ENCODE data around the gene TARP.
"Not testable (repeated sequence)": the region's sequence is repeated elsewhere in the genome, so short reads cannot be mapped to it uniquely, and the experiment has no call there.

The TARP gene

GRCh38 chr7:38299275-38299931 lies 26.0 kb upstream of the TARP start:
- no peak for DNase-seq (ENCODE audit: low read depth)

GRCh38 chr7:38296059-38296857 lies 22.8 kb upstream of the TARP start:
- DNase-seq (ENCODE audit: low read depth), result no peak

GRCh38 chr7:38294926-38295325 lies 21.5 kb upstream of the TARP start:
- no peak for DNase-seq (ENCODE audit: low read depth)

GRCh38 chr7:38292442-38292841 lies 19.0 kb upstream of the TARP start:
- no peak for DNase-seq (ENCODE audit: low read depth)

- no peak for DNase-seq (ENCODE audit: low read depth)
Observed at GRCh38 chr7:38291650-38292049, 18.2 kb upstream of the TARP start.

- DNase-seq (ENCODE audit: low read depth), result peak; percentile 51
Observed at GRCh38 chr7:38291117-38291647, 17.7 kb upstream of the TARP start.

- no peak for DNase-seq (ENCODE audit: low read depth)
Observed at GRCh38 chr7:38284553-38284952, 11.1 kb upstream of the TARP start.

- DNase-seq (ENCODE audit: low read depth), result no peak
Observed at GRCh38 chr7:38283809-38284208, 10.4 kb upstream of the TARP start.

GRCh38 chr7:38283107-38283506 lies 9.7 kb upstream of the TARP start:
- peak; percentile 29 for DNase-seq (ENCODE audit: low read depth)

- no peak for DNase-seq (ENCODE audit: low read depth)
Observed at GRCh38 chr7:38282081-38282480, 8.6 kb upstream of the TARP start.

GRCh38 chr7:38281266-38281665 lies 7.8 kb upstream of the TARP start:
- DNase-seq (ENCODE audit: low read depth), result no peak

- DNase-seq (ENCODE audit: low read depth), result no peak
Observed at GRCh38 chr7:38280707-38281106, 7.3 kb upstream of the TARP start.

- DNase-seq (ENCODE audit: low read depth), result no peak
Observed at GRCh38 chr7:38280000-38280399, 6.6 kb upstream of the TARP start.

- no peak for DNase-seq (ENCODE audit: low read depth)
Observed at GRCh38 chr7:38276096-38276877, 2.9 kb upstream of the TARP start.

- no peak for DNase-seq (ENCODE audit: low read depth)
Observed at GRCh38 chr7:38274927-38275620, 1.6 kb upstream of the TARP start.

- DNase-seq (ENCODE audit: low read depth), result no peak
Observed at GRCh38 chr7:38274486-38274885, 1.1 kb upstream of the TARP start.

- DNase-seq (ENCODE audit: low read depth), result not testable (repeated sequence)
Observed at GRCh38 chr7:38270405-38270804, 3.0 kb downstream of the TARP start.

- DNase-seq (ENCODE audit: low read depth), result not testable (repeated sequence)
Observed at GRCh38 chr7:38269704-38270346, 3.6 kb downstream of the TARP start.

- DNase-seq (ENCODE audit: low read depth), result not testable (repeated sequence)
Observed at GRCh38 chr7:38265958-38266357, 7.5 kb downstream of the TARP start.

- DNase-seq (ENCODE audit: low read depth), result not testable (repeated sequence)
Observed at GRCh38 chr7:38264602-38265001, 8.8 kb downstream of the TARP start.

GRCh38 chr7:38263274-38263673 lies 10.2 kb downstream of the TARP start:
- not testable (repeated sequence) for DNase-seq (ENCODE audit: low read depth)

Data from Daoy (cell line).